ENCODE results near the gene MYOCOS.
A peak's percentile ranks its signal among the peaks of the same experiment; 100 is the strongest.
"Not testable (repeated sequence)": the region's sequence is repeated elsewhere in the genome, so short reads cannot be mapped to it uniquely, and the experiment has no call there.

The MYOCOS gene

DNA sequence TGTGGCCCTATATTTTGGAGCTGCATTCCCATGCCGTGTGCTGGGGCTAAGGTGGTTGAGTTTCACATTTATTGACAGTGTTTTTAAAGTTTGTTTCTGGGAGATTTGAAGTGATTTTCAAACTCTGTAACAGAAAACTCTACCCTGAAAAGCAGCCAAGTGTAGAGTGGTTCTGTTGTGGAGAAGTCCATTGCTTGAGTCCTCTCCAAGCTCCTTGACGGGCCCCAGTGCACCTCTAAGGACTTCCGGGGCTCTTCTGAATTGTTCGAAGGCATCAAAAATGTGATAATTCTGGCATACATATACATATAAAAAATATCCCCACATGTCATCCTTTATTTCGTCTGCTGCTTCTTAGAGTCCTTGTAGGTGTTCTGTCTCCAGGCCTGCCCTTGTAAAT lies 5.0 kb downstream of the MYOCOS start:
- no peak for DNase-seq

- no peak for DNase-seq
Measured at GRCh38 chr1:171628225-171628624, 6.2 kb downstream of the MYOCOS start.

DNA sequence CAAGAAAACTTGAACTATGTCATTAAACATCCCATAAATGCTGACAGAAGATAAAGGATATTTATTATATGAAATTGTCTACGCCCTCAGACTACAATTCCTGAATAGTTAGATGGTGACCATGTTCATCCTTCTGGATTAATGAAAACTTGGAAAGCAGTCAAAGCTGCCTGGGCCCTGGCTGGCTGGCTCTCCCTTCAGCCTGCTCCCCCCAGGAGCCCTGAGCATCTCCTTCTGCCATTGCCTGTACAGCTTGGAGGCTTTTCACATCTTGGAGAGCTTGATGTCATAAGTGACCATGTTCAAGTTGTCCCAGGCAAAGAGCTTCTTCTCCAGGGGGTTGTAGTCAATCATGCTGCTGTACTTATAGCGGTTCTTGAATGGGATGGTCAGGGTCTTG lies 13.6 kb downstream of the MYOCOS start:
- peak in 1 of 2 experiments; percentile 57 for DNase-seq

DNA sequence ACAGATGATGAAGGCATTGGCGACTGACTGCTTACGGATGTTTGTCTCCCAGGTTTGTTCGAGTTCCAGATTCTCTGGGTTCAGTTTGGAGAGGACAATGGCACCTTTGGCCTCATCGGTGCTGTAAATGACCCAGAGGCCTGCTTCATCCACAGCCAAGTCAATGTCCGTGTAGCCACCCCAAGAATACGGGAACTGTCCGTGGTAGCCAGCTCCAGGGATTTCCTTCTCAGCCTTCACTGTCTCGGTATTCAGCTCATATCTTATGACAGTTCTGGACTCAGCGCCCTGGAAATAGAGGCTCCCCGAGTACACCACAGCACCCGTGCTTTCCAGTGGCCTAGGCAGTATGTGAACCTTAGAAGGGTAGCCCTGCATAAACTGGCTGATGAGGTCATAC lies 14.1 kb downstream of the MYOCOS start:
- no peak for DNase-seq

- no peak for DNase-seq
Measured at GRCh38 chr1:171637928-171638576, 16.0 kb downstream of the MYOCOS start.

DNA sequence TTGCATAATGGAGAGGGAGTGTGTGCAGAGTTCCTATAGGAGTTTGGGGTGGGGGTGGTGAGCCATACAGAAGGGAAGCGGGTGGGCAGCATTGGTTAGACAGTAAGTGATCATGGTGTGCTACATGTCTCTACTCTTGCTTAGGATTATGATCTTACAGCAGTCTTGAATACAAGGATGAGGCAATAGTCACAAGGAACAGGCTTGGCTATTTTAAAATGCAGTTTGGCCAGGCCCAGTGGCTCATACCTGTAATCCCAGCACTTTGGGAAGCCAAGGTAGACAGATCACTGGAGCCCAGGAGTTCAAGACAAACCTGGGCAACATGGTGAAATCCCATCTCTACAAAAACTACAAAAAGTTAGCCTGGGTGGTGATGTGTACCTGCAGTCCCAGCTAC lies 18.2 kb downstream of the MYOCOS start:
- no peak for DNase-seq

DNA sequence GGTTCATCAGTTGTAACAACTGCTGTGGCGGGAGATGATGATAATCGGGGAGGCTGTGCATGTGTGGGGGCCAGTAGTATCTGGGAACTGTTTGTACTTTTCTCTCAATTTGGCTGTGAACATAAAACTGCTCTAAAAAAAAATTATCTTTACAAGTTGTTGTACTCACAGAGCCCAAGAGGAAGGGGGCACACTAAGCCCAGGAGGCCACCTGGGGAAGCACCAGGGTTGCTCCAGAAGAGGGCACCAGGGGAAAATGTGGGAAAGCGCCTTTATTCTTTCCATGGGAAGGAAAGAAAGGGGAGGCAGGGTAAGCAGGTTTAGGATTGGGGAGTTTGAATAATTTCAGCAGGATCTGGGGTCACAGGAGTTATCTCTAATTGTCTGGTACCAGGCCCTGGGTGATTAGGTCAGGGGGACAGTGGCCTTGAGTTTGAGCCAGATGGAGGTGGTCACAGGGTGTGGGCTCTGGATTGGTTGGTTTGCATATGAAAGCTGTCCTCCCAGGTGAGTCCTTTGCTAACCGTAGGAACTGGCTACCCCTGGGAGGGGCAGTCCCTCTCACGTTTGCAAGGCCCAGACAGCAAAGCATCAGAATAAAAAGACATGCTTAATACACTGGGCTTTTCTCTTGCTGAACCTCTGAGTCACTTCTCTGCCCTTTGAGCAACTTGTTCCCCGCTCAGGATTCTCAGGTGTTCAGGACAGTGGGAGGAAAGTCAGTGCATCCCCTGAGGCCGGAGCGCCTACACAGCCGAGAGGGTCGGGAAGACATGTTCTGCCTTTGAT lies 19.2 kb downstream of the MYOCOS start:
- DNase-seq, result no peak

DNA sequence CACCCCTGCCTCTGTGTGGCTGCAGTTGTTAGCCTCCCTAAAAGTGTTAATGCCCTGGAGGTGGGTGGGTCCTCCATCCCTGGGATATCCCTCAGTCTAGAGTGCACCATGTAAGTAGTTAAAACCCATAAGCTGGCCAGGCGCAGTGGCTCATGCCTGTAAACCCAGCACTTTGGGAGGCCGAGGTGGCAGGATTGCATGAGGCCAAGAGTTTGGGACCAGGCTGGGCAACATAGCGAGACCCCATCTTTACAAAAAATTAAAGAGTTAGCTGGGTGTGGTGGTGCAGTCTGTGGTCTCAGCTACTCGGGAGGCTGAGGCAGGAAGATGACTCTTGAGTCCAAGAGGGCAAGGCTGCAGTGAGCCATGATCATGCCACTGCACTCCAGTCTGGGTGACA lies 20.2 kb downstream of the MYOCOS start:
- no peak for DNase-seq

DNA sequence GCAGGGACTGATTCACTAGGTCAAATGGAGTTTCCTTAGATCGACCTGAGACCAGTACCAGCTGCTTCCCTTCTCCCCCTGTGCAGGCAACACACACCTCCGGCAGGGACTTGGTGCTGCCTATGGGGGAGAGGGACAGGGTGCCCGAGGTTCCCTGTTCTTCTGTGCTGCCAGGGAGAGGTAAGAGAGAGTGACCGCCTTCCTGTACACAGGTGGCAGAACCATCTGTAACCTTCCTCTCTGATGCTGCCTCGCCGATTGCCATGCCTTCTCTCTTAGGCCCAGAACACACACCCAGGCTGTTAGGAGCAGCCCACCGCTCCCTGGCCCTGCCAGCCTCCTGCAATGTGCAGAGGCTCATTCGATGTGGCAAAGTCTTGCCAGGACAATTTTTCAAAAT lies 21.1 kb downstream of the MYOCOS start:
- DNase-seq, result no peak

DNA sequence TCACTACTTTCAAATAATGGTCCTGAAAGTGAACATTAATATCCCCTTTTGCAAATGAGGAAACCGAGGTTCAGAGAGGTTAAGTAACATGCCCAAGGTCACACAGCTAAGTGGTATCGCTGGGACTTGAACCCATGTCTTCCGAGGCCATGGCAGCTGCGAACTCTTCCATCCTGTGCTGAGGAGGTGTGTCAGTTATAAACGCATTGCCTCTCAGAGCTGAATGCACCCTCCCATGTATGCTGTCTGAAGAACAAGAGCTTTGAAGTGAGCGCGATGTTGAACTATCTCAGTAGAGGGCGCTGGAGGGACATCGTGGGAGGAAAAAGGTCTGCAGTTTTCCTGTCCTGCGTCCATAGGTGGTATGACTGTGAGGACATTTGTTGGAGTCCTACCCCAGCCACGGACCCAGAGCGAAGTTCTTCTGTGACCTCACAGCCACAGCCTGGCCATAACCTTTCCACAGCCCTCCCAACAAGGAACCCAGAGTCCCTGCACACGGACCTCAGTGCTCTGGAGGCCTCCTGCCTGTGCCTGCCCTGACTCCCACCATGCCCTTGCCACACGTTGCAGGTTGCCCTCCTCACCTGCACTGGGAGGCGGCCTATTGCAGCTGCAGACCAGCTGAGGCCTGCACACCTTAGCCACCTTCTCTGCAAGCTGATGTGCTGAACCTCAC lies 22.9 kb downstream of the MYOCOS start:
- DNase-seq, result peak; percentile 81 to 93

DNA sequence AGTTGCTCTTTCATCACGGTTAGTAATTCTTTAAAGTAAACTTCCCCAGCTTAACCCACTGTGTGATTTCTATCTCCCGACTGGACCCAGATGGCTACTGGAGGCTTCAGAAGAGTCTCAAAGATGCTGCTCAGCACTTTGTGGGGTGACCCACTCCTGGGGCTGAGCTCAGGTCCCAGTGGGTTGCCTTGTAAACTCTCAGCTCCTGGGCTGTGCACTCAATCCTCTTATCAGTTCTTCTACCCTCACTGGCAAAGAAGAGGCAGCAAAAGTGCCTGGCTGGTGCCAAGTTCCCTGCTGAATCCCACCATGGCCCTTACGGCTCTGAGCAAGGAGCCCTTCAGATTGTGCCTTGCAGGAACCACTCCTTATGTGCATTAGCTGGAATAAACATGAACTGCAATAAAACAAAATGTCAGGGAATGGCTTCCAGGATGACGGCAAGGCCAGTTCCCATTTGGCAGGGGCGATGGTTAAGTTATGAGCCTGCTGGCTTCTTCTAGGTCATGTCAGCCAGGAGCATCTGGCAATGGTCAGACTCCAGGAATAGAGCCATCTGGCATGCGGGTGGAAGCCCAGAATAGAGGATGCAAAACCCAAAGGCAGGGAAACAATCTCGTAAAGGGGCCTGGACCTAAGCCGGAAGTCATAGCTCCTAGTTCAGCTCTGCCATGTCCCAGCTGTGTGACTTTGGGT lies 23.7 kb downstream of the MYOCOS start:
- peak; percentile 98 to 99 for DNase-seq

GRCh38 chr1:171646249-171646560 lies 24.2 kb downstream of the MYOCOS start:
- no peak for DNase-seq

GRCh38 chr1:171652234-171652822 lies 30.3 kb downstream of the MYOCOS start, which contains the start of gene MYOC:
TSS of gene MYOC (minus strand) at chr1:171652688. CDS start at chr1:171652611, 77 bp downstream.
- DNase-seq, result no peak

- no peak for DNase-seq
Measured at GRCh38 chr1:171653796-171654195, 31.8 kb downstream of the MYOCOS start.

- DNase-seq, result no peak
Measured at GRCh38 chr1:171654201-171654941, 32.3 kb downstream of the MYOCOS start.

- DNase-seq, result peak in 1 of 2 experiments; percentile 30
Measured at GRCh38 chr1:171654942-171655745, 33.1 kb downstream of the MYOCOS start.

- no peak for DNase-seq
Measured at GRCh38 chr1:171655746-171656116, 33.7 kb downstream of the MYOCOS start.

- DNase-seq, result not testable (repeated sequence)
Measured at GRCh38 chr1:171656206-171656605, 34.2 kb downstream of the MYOCOS start.

DNA sequence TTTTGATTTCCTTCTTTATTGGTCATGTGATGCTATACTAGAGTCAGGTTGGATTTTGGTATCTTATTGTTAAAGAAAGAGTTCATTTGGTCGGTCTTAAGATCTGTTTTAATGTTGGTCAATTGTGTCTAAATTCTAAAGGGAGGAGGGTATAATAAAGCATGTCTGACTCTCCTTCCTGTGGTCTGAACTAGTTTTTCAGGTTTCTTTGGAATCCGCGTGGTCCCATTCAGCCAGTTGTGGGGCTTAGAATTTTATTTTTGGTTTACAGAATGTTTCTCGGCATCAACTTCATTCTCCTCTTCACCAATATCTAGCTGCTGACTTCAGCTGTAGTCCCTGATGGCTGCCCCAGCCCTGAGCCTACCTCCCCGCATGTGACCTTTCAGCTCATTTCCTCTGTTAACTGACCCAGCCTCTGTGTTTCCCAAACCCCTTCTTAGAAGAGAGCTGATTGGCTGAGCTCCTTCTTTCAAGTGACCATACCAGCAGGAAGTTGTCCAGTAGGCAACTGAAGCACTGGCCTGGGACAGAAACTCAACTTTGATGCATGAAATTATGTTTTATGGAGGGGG lies 39.1 kb downstream of the MYOCOS start:
- no peak for DNase-seq

DNA sequence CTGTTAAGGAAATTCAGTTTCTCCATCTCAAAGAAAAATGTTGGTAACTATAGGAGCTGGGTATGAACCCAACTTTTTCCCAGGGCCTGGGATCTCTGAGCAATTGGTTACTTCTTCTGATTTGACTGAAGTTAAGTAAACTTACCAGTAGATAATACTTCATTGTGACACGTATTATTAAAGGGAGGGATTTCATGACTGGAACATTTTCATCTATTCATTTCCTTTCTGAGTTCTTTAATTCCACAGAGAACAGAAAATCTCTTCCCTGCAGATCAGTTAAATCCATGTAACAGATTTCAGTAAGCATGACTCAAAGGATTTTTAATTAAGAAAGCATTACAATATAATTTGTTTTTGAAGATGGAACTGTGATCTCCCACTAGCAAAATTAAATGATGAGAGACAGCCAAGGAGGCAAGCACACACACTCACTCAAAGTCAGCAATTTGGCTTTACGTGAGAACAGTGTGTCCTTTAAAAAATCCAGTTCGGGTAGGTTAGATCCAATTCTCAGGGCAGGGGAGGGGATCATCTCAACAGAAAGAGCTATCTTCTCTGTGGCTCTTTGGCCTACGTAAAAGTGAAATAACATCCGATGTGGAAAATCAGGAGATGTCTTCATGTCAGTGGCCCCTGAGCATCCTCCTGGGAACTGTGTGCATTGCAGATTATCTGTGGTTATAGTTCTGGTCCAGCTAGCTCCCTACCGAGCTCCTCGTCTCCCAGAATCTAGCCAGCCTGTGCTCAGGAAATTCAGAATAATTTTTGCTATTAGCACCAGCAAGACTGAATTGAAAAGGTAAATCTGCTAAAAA lies 41.2 kb downstream of the MYOCOS start:
- DNase-seq, result no peak

Data from NCI-H446 (cell line).